PC-9 (cell line): ENCODE measurements around the gene MIDN. TPM values are rescaled to one million over a fixed set of nuclear protein-coding genes. Genes with fewer than 3 reads are reported as not detected.

Experiments
- BruUV-seq: library from RNA; stranded (reverse); fragments of 400-500 nt; replicated peaks from 2 replicates; lab custom pipeline; 2021; lab: Mats Ljungman, UMichigan
- CTCF ChIA-PET: fragments of 300-600 bp; sonication (Branson Sonifier 250); formaldehyde crosslinking; loops from one replicate; lab custom pipeline; 2022; ENCODE audit warnings: antibody characterized with exemption; lab: Charles Lee
- POLR2A ChIA-PET: fragments of 300-600 bp; sonication (Branson Sonifier 250); formaldehyde crosslinking; loops from one replicate; lab custom pipeline; 2022; ENCODE audit warnings: antibody characterized with exemption; ENCODE audit not compliant: unreplicated experiment; lab: Charles Lee
- DNase-seq, 2 experiments: peaks; one replicate each; pipeline versions ENCODE4 v3.0.0 to v3.0.0-alpha.2; 2015 to 2022; ENCODE audit warnings: mixed read lengths in 1 of 2
- H2AFZ ChIP-seq: fragments of 200-600 bp; sonication (generic); 2 replicates; pipeline ENCODE4 v1.8.1; 2017; ENCODE audit warnings: antibody characterized with exemption
- H3F3A ChIP-seq: fragments of 200-600 bp; sonication (generic); 2 replicates; pipeline ENCODE4 v1.8.1; 2017; ENCODE audit warnings: antibody characterized with exemption, mild to moderate bottlenecking, low read depth; ENCODE audit not compliant: insufficient read depth
- H3K27ac ChIP-seq: fragments of 200-600 bp; sonication (generic); 2 replicates; pipeline ENCODE4 v1.6.1; 2016; ENCODE audit warnings: mixed run types
- H3K27me3 ChIP-seq: fragments of 200-600 bp; sonication (generic); 2 replicates; pipeline ENCODE4 v1.6.1; 2016; ENCODE audit warnings: low read depth, mixed run types; ENCODE audit not compliant: insufficient read depth
- H3K36me3 ChIP-seq: fragments of 200-600 bp; sonication (generic); 2 replicates; pipeline ENCODE4 v1.6.1; 2016; ENCODE audit warnings: low read depth, mixed run types
- H3K4me1 ChIP-seq: fragments of 200-600 bp; sonication (generic); replicated peaks from 2 replicates; pipeline ENCODE4 v1.6.1; 2016; ENCODE audit warnings: mixed run types; ENCODE audit not compliant: insufficient read depth
- H3K4me2 ChIP-seq: fragments of 200-600 bp; sonication (generic); 2 replicates; pipeline ENCODE4 v1.6.1; 2017; ENCODE audit warnings: mixed run types
- H3K4me3 ChIP-seq: fragments of 200-600 bp; sonication (generic); 2 replicates; pipeline ENCODE4 v1.6.1; 2016; ENCODE audit warnings: mixed run types
- H3K79me2 ChIP-seq: fragments of 200-600 bp; sonication (generic); 2 replicates; pipeline ENCODE4 v1.6.1; 2017; ENCODE audit warnings: low read depth, mixed run types
- H3K9me2 ChIP-seq: fragments of 200-600 bp; sonication (generic); 2 replicates; pipeline ENCODE4 v1.8.1; 2017; ENCODE audit warnings: mild to moderate bottlenecking; ENCODE audit not compliant: insufficient read depth
- H3K9me3 ChIP-seq: fragments of 200-600 bp; sonication (generic); 2 replicates; pipeline ENCODE4 v1.8.1; 2016; ENCODE audit warnings: low read depth; ENCODE audit not compliant: insufficient read depth
- H4K20me1 ChIP-seq: fragments of 200-600 bp; sonication (generic); 2 replicates; pipeline ENCODE4 v1.8.1; 2017; ENCODE audit not compliant: insufficient read depth
- EZH2 ChIP-seq: fragments of 200-600 bp; sonication (generic); IDR thresholded peaks from 2 replicates; pipeline ENCODE4 v1.8.0; 2017; ENCODE audit warnings: antibody characterized with exemption, low read depth
- intact Hi-C: fragments of 100-400 bp; cut with micrococcal nuclease; formaldehyde crosslinking; loops from one replicate; pipeline ENCODE4 v1.10.0; 2022; ENCODE audit not compliant: unreplicated experiment
- total RNA-seq: library from RNA; stranded (reverse); gene quantifications from 2 replicates; pipeline ENCODE4 v1.2.3, GENCODE V29; 2021
- TF ChIP-seq, protein P1 (sequence below): fragments of 200-600 bp; sonication (generic); conservative IDR thresholded peaks from 2 replicates; pipeline ENCODE4 v1.6.1; 2017; ENCODE audit warnings: mixed run types, antibody characterized with exemption, mild to moderate bottlenecking, moderate library complexity

The MIDN gene
- total RNA-seq, 1 experiment from 2014 or later, result 61.4 TPM

DNA sequence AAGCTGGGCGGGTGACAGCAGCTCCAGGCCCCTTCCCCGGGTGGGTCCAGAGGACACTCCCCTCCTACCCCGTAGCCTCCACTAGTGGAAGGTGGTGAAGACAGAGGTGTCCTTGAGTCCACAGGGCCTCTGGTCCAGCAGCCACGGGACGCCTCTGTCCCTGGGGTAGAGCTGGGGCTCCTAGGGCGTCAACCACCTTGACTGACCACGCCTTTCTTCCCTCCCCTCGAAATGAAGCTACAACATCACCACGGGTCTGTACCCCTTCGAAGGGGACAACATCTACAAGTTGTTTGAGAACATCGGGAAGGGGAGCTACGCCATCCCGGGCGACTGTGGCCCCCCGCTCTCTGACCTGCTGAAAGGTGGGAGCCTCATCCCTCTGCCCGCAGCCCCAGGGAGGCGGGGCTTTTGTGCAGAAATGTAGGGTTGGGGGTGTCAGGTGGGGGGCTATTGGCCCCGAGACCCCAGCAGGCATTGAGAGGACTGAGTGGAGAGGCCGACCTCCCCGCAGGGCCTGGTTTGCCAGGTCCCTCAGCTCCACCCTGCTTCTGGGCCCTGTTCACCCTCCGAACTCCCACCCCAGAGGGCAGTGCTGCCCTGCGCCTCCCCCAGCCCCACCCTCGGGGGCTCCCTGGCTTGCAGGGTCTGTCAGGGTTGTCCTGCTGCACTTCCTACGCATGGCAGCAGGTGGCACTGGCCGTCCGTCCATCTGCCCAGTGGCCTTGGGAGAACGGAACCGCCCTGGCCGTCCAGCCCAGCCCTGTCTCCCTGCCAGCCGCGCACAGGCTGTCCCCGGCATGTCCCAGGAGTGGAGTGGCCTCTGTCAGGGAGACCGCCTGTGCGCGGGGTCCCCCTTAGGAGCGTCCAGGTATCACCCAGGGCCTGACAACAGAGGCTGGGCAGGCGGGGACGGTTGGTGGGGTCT, 27.1 kb upstream of the MIDN start:
- ChIA-PET CTCF (no interaction called here), POLR2A (no interaction called here)
- H2AFZ ChIP-seq, result no peak overlapping the region
- no peaks in the 10 kb centered on the region for H3K9me2 ChIP-seq
- peaks cover 20% of the 10 kb centered on the region; the same call in 1 of the 2 replicates for H4K20me1 ChIP-seq
- DNase-seq, result no peak
- no peak overlapping the region for H3K27ac ChIP-seq
- no peaks in the 10 kb centered on the region for H3K9me3 ChIP-seq
- no peaks in the 10 kb centered on the region for H3K36me3 ChIP-seq
- H3F3A ChIP-seq, result peaks cover 8% of the 10 kb centered on the region; the same call in 1 of the 2 replicates
- H3K4me1 ChIP-seq, result peaks cover 12% of the 10 kb centered on the region
- no TSS peak for BruUV-seq
- intact Hi-C loops, result no loop called here
- no peak overlapping the region for H3K4me3 ChIP-seq
- no peaks in the 10 kb centered on the region for H3K27me3 ChIP-seq
- peaks cover 25% of the 10 kb centered on the region for H3K79me2 ChIP-seq
- TF ChIP-seq, protein P1, sequence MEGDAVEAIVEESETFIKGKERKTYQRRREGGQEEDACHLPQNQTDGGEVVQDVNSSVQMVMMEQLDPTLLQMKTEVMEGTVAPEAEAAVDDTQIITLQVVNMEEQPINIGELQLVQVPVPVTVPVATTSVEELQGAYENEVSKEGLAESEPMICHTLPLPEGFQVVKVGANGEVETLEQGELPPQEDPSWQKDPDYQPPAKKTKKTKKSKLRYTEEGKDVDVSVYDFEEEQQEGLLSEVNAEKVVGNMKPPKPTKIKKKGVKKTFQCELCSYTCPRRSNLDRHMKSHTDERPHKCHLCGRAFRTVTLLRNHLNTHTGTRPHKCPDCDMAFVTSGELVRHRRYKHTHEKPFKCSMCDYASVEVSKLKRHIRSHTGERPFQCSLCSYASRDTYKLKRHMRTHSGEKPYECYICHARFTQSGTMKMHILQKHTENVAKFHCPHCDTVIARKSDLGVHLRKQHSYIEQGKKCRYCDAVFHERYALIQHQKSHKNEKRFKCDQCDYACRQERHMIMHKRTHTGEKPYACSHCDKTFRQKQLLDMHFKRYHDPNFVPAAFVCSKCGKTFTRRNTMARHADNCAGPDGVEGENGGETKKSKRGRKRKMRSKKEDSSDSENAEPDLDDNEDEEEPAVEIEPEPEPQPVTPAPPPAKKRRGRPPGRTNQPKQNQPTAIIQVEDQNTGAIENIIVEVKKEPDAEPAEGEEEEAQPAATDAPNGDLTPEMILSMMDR, result peak; percentile 63
- TF ChIP-seq EZH2, result no peak
- no peak overlapping the region for H3K4me2 ChIP-seq

DNA sequence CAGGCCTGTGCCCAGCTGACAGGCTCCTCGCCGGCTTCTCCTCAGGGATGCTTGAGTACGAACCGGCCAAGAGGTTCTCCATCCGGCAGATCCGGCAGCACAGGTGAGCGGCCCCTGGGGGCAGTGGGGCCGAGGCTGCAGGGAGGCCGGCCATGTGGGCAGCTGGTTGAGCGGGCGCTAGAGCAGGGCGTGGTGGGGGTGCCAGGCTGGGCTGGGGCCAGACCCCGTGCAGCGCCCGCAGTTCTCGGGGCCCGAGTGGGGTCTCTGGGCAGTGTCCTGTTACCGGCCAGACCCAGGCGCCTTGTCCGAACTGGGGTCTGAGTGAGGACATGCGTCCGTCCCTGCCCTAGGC, 26.5 kb upstream of the MIDN start:
- no peaks in the 10 kb centered on the region for H3K27me3 ChIP-seq
- H3K9me3 ChIP-seq, result no peaks in the 10 kb centered on the region
- ChIA-PET CTCF (no interaction called here), POLR2A (no interaction called here)
- BruUV-seq, result no TSS peak
- H2AFZ ChIP-seq, result no peak overlapping the region
- peaks cover 20% of the 10 kb centered on the region for H3K79me2 ChIP-seq
- no peaks in the 10 kb centered on the region for H3K36me3 ChIP-seq
- TF ChIP-seq, protein P1, result no peak
- TF ChIP-seq EZH2, result no peak
- no peak overlapping the region for H3K4me3 ChIP-seq
- DNase-seq, result no peak
- no peaks in the 10 kb centered on the region for H3K9me2 ChIP-seq
- H3F3A ChIP-seq, result 0 out of 2 replicates have a peak, but pooled peaks cover 3% of the 10 kb centered on the region
- intact Hi-C loops, result no loop called here
- H4K20me1 ChIP-seq, result peaks cover 15% of the 10 kb centered on the region; the same call in 1 of the 2 replicates
- H3K4me2 ChIP-seq, result no peak overlapping the region
- H3K27ac ChIP-seq, result no peak overlapping the region
- H3K4me1 ChIP-seq, result peaks cover 5% of the 10 kb centered on the region

DNA sequence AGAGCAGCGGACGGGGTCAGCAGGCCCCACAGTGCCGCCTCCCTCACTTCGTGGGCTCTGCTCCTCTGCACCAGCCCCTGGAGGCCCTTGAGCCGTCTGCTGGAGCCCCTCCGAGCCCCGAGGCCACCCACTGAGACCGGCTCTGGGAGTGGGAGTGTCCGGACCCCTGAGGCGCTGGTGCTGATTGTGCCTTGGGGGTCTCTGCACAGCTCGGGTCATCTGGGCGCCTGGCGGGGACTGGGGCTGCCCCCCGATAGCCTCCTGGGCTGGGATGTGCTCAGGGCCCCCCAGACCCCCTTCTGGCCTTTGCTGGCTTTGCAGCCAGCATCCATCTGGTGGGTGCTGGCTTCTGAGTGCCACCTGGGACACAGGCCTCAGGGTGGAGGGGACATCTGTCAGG, 26.0 kb upstream of the MIDN start:
- intact Hi-C loops, result no loop called here
- peaks cover 15% of the 10 kb centered on the region for H3K79me2 ChIP-seq
- BruUV-seq, result no TSS peak
- POLR2A ChIA-PET, result no interaction called here
- no peaks in the 10 kb centered on the region for H3K9me3 ChIP-seq
- no peak overlapping the region for H2AFZ ChIP-seq
- no peak overlapping the region for H3K4me3 ChIP-seq
- H4K20me1 ChIP-seq, result peaks cover 11% of the 10 kb centered on the region; the same call in 1 of the 2 replicates
- no peaks in the 10 kb centered on the region for H3K9me2 ChIP-seq
- H3K27me3 ChIP-seq, result no peaks in the 10 kb centered on the region
- no peak overlapping the region for H3K27ac ChIP-seq
- no peak for TF ChIP-seq EZH2
- TF ChIP-seq, protein P1, result no peak
- H3K4me1 ChIP-seq, result 0 out of 2 replicates have a peak, but pooled peaks cover under 1% of the 10 kb centered on the region
- CTCF ChIA-PET, result no interaction called here
- no peak overlapping the region for H3K4me2 ChIP-seq
- no peaks in the 10 kb centered on the region for H3F3A ChIP-seq
- no peaks in the 10 kb centered on the region for H3K36me3 ChIP-seq
- no peak for DNase-seq
